ENCODE measurements around the gene DOK6. TPM values are rescaled to one million over a fixed set of nuclear protein-coding genes. Genes with fewer than 3 reads are reported as not detected.

The DOK6 gene
- total RNA-seq, 1 donor from 2014 or later: 3.2 TPM

DNA sequence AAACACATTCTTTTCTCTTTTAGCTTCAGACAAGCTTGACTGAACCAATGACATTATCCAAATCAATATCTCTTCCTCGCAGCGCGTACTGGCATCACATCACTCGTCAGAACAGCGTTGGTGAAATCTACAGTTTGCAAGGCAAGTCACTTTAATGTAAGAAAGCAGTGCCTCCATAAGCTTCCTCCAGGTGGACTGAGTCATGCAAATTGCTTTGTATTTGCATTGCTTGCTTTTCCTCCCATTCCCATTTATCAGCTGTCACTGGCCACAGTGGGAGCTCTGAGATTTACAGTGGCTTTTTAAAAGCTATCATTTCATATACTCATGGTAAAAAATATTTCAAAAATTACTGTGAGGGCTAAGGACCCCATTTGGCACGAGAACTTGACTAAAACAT lies 357.0 kb downstream of the DOK6 start:
- no peaks in the 10 kb centered on the region for H3K27me3 ChIP-seq (ENCODE audit: low read depth)
- intact Hi-C loops (cut with DNase I): no loop called here
- H3K9me3 ChIP-seq: no peaks in the 10 kb centered on the region
- H3K4me3 ChIP-seq: no peak overlapping the region
- TF ChIP-seq, protein P1, sequence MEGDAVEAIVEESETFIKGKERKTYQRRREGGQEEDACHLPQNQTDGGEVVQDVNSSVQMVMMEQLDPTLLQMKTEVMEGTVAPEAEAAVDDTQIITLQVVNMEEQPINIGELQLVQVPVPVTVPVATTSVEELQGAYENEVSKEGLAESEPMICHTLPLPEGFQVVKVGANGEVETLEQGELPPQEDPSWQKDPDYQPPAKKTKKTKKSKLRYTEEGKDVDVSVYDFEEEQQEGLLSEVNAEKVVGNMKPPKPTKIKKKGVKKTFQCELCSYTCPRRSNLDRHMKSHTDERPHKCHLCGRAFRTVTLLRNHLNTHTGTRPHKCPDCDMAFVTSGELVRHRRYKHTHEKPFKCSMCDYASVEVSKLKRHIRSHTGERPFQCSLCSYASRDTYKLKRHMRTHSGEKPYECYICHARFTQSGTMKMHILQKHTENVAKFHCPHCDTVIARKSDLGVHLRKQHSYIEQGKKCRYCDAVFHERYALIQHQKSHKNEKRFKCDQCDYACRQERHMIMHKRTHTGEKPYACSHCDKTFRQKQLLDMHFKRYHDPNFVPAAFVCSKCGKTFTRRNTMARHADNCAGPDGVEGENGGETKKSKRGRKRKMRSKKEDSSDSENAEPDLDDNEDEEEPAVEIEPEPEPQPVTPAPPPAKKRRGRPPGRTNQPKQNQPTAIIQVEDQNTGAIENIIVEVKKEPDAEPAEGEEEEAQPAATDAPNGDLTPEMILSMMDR (IDR thresholded peaks at IDR 0.05): no peak
- H3K27ac ChIP-seq: no peak overlapping the region
- no peak for DNase-seq
- ATAC-seq: no peak
- H3K4me1 ChIP-seq: no peaks in the 10 kb centered on the region
- H3K36me3 ChIP-seq: no peaks in the 10 kb centered on the region

DNA sequence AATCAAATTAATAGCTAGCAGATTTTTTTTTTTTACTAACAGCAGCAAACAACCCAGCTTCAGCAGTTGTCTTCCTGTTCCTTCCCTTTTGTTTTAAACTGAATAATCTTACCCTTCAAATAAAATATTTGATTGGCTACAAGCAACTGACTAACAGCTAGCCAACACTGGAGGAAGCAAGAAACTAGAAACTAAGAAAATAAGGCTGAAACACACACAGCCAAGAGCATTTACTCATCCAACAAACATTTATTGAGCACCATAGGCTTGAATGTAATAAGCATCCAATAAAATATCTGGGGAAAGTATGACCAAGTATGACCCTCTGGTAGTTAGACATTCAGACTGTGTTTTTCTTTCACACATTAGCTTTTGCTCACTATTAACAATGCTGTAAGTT lies 357.8 kb downstream of the DOK6 start:
- H3K9me3 ChIP-seq: no peaks in the 10 kb centered on the region
- no peak for ATAC-seq
- intact Hi-C loops (cut with DNase I): no loop called here
- no peaks in the 10 kb centered on the region for H3K27me3 ChIP-seq (ENCODE audit: low read depth)
- TF ChIP-seq, protein P1 (IDR thresholded peaks at IDR 0.05): no peak
- H3K27ac ChIP-seq: no peak overlapping the region
- H3K36me3 ChIP-seq: no peaks in the 10 kb centered on the region
- H3K4me3 ChIP-seq: no peak overlapping the region
- no peak for DNase-seq
- no peaks in the 10 kb centered on the region for H3K4me1 ChIP-seq

DNA sequence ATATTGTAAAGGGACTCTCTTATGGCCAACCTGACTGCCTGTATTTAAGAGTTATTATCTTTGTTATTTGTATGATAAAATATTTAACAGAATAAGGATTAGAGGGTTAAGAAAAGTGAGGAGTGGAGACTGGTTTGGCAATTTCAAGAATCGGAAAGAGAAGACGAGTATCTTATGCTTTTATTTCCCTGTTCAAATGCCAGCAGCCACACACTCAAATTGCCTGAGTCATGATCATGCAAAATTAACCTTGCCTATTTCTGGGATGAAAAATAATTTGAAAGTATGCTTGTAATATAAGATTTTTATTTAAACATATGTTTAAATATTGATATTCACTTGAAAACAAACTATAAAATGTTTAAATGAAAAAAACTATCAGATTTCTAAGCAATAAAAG lies 358.4 kb downstream of the DOK6 start:
- Histone ChIP-seq H3K9me3 (no peaks in the 10 kb centered on the region), H3K36me3 (no peaks in the 10 kb centered on the region), H3K27me3 (ENCODE audit: low read depth) (no peaks in the 10 kb centered on the region), H3K4me3 (no peak overlapping the region), H3K4me1 (no peaks in the 10 kb centered on the region), H3K27ac (no peak overlapping the region)
- TF ChIP-seq, protein P1 (IDR thresholded peaks at IDR 0.05): no peak
- intact Hi-C loops (cut with DNase I): no loop called here
- DNase-seq (no peak), ATAC-seq (no peak)

DNA sequence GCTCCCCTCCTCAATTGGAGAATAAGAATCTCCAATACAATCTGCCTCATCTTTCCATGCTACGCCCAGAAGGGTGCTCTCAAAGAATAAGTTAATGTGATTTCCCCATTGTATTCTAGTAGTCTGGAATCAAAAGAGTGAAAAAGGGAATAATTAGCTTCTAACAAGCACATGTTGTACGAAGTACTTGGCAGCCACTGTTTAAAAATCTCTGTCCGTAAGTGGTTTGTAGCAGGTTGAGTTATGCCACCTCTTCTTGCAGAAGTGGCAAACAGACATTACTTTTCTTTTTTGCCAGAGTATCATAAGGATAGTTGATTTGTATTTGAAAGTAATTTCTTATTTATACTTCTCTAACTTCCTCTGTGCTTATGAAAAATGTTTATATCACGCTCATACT lies 362.3 kb downstream of the DOK6 start:
- H3K4me3 ChIP-seq: no peak overlapping the region
- H3K27me3 ChIP-seq (ENCODE audit: low read depth): no peaks in the 10 kb centered on the region
- H3K4me1 ChIP-seq: no peaks in the 10 kb centered on the region
- H3K36me3 ChIP-seq: no peaks in the 10 kb centered on the region
- H3K9me3 ChIP-seq: no peaks in the 10 kb centered on the region
- intact Hi-C loops (cut with DNase I): no loop called here
- DNase-seq (no peak), ATAC-seq (no peak)
- TF ChIP-seq, protein P1 (IDR thresholded peaks at IDR 0.05): no peak
- no peak overlapping the region for H3K27ac ChIP-seq

DNA sequence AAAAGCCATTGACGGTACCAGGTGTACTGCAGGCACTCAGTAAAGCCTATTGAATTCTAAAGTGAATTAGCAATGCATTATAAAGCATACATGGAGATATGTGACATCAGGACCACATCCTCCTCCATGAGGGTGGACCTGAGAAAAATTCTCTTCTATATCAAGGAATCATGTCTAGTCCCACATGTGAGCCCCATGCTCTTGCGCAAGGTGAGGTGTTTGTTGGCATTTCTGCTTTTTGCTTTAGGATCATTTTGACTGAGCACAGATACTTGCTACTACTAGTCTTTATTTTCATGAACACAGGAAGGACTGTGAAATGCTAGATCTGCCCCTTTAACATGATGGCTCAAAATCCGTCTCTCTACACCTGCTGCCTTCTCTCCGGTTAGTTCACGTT lies 363.1 kb downstream of the DOK6 start:
- Histone ChIP-seq H3K27me3 (ENCODE audit: low read depth) (no peaks in the 10 kb centered on the region), H3K27ac (no peak overlapping the region), H3K36me3 (no peaks in the 10 kb centered on the region), H3K4me3 (no peak overlapping the region), H3K4me1 (no peaks in the 10 kb centered on the region), H3K9me3 (no peaks in the 10 kb centered on the region)
- DNase-seq (no peak), ATAC-seq (no peak)
- TF ChIP-seq, protein P1 (IDR thresholded peaks at IDR 0.05): no peak
- intact Hi-C loops (cut with DNase I): no loop called here

DNA sequence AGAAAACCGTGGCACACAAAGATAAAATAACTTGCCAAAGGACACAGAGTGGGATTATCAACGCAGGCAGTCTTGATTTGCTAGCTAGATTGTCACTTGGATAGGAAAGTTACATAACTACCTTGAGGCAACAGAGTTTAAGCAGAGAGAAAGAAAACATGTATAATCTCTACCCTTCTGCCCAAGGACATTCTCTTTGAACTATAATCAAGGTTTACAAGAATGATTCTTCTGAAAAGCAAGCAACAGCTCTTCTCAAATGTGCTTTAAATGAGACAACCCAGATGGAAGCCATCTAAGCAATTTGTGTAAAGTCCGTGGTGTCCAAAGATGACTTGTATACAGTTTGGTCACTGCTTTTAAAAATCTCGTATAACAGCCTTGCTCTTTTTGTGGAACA lies 369.6 kb downstream of the DOK6 start:
- TF ChIP-seq, protein P1 (IDR thresholded peaks at IDR 0.05): no peak
- ATAC-seq: no peak

More for the DNA sequence above, 369.6 kb downstream of the DOK6 start:
- Histone ChIP-seq H3K4me1 (no peaks in the 10 kb centered on the region), H3K27me3 (ENCODE audit: low read depth) (no peaks in the 10 kb centered on the region), H3K36me3 (no peaks in the 10 kb centered on the region), H3K9me3 (no peaks in the 10 kb centered on the region), H3K4me3 (no peak overlapping the region), H3K27ac (no peak overlapping the region)
- DNase-seq: no peak
- intact Hi-C loops (cut with DNase I): no loop called here

All from lower lobe of right lung (tissue), 2 donors.